Sigmoid colon (tissue), 3 donors: ENCODE measurements around the gene SIAE.
"Not testable (repeated sequence)": the region's sequence is repeated elsewhere in the genome, so short reads cannot be mapped to it uniquely, and the experiment has no call there.

Source experiments
- POLR2A ChIP-seq, 2 donors: fragments of 450-650 bp; IDR thresholded peaks; one replicate each; pipeline ENCODE4 v1.6.1; 2016; ENCODE audit warnings: antibody characterized with exemption in 2 of 2, mild to moderate bottlenecking in 2 of 2, moderate library complexity in 2 of 2
- TF ChIP-seq, protein P1 (sequence below), 4 experiments: fragments of 450-650 bp in 3 of 4; fragments of 200-600 bp in 1 of 4; IDR thresholded peaks; one replicate each; pipeline ENCODE4 v1.5.1; 2016 to 2019; ENCODE audit warnings: antibody characterized with exemption in 4 of 4, mild to moderate bottlenecking in 3 of 4, moderate library complexity in 2 of 4

DNA sequence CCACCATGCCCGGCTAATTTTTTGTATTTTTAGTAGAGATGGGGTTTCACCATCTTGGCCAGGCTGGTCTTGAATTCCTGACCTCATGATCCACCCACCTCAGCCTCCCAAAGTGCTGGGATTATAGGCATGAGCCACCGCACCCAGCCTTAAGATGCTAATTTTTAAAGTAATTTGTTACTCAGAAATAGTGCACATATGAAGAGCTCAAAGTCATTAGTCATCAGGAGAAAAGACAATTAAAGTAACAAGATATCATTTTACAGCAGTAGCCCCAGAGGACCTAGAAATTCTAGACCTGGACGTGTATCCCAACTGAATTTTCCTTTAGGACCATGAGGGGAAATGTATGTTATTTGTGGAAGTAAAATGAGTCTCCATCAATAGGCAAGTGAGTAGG is 70.8 kb downstream of the SIAE start:
- TF ChIP-seq, protein P1, sequence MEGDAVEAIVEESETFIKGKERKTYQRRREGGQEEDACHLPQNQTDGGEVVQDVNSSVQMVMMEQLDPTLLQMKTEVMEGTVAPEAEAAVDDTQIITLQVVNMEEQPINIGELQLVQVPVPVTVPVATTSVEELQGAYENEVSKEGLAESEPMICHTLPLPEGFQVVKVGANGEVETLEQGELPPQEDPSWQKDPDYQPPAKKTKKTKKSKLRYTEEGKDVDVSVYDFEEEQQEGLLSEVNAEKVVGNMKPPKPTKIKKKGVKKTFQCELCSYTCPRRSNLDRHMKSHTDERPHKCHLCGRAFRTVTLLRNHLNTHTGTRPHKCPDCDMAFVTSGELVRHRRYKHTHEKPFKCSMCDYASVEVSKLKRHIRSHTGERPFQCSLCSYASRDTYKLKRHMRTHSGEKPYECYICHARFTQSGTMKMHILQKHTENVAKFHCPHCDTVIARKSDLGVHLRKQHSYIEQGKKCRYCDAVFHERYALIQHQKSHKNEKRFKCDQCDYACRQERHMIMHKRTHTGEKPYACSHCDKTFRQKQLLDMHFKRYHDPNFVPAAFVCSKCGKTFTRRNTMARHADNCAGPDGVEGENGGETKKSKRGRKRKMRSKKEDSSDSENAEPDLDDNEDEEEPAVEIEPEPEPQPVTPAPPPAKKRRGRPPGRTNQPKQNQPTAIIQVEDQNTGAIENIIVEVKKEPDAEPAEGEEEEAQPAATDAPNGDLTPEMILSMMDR (IDR thresholded peaks at IDR 0.05), result not testable (repeated sequence)
- not testable (repeated sequence) for TF ChIP-seq POLR2A (IDR thresholded peaks at IDR 0.05)
